Gastroesophageal sphincter (tissue), 4 donors: ENCODE data around the gene PUS10. TPM values are rescaled to one million over a fixed set of nuclear protein-coding genes. Genes with fewer than 3 reads are reported as not detected.

Experiments used
- ATAC-seq: fragments of 150-250 bp; one replicate; pipeline ENCODE4 v1.9.1; 2016; ENCODE audit warnings: mild to moderate bottlenecking, moderate library complexity
- H3K27ac ChIP-seq, 4 donors: fragments of 200-600 bp; sonication (generic) in 3 of 4; 1 replicate in 3 of 4; 2 replicates in 1 of 4; pipeline ENCODE4 v1.5.1; 2016 to 2019
- H3K27me3 ChIP-seq: fragments of 200-600 bp; sonication (generic); one replicate; pipeline ENCODE4 v1.5.1; 2019
- H3K36me3 ChIP-seq, 2 donors: fragments of 200-600 bp; sonication (generic); one replicate each; pipeline ENCODE4 v1.5.1; 2019; ENCODE audit warnings: control low read depth in 1 of 2
- H3K4me1 ChIP-seq, 3 donors: fragments of 200-600 bp; sonication (generic); 1 replicate in 2 of 3; 2 replicates in 1 of 3; pipeline ENCODE4 v1.5.1; 2016 to 2019; ENCODE audit warnings: control low read depth in 2 of 3
- H3K4me3 ChIP-seq, 2 donors: fragments of 200-600 bp; sonication (generic); one replicate each; pipeline ENCODE4 v1.5.1; 2019; ENCODE audit warnings: mild to moderate bottlenecking in 1 of 2, moderate library complexity in 1 of 2
- H3K9me3 ChIP-seq, 3 donors: fragments of 200-600 bp; sonication (generic); one replicate each; pipeline ENCODE4 v1.5.1; 2017 to 2019; ENCODE audit warnings: control low read depth in 2 of 3
- CTCF ChIP-seq, 4 experiments: fragments of 200-600 bp in 2 of 4; fragments of 450-650 bp in 2 of 4; sonication (generic) in 1 of 4; IDR thresholded peaks; one replicate each; pipeline ENCODE4 v1.5.1; 2017 to 2019; ENCODE audit warnings: antibody characterized with exemption in 4 of 4, mild to moderate bottlenecking in 2 of 4, moderate library complexity in 2 of 4
- EP300 ChIP-seq: sonication (generic); formaldehyde crosslinking; IDR thresholded peaks from one replicate; pipeline ENCODE4 v1.6.1; 2017; ENCODE audit warnings: antibody characterized with exemption, mild to moderate bottlenecking
- POLR2A ChIP-seq, 2 donors: fragments of 450-650 bp; IDR thresholded peaks; one replicate each; pipeline ENCODE4 v1.6.1; 2017; ENCODE audit warnings: antibody characterized with exemption in 2 of 2, mild to moderate bottlenecking in 2 of 2, moderate library complexity in 1 of 2
- POLR2AphosphoS5 ChIP-seq: sonication (generic); formaldehyde crosslinking; IDR thresholded peaks from one replicate; pipeline ENCODE4 v1.6.1; 2017; ENCODE audit warnings: antibody characterized with exemption
- WGBS, 2 donors: methylation state at CpG; one replicate each; pipeline ENCODE4 v1.1.5; 2018; ENCODE audit warnings: low coverage in 1 of 2; 5-methylcytosine and 5-hydroxymethylcytosine counted together
- total RNA-seq, 4 donors: library from RNA; depleted of rRNA; stranded (reverse); fragments of >200 nt; gene quantifications; one replicate each; pipeline ENCODE4 v1.1.0, GENCODE V29; 2016

Gene PUS10
- total RNA-seq, 4 donors from 2014 or later: 2.1 to 6.7 (median 4.4) TPM

DNA sequence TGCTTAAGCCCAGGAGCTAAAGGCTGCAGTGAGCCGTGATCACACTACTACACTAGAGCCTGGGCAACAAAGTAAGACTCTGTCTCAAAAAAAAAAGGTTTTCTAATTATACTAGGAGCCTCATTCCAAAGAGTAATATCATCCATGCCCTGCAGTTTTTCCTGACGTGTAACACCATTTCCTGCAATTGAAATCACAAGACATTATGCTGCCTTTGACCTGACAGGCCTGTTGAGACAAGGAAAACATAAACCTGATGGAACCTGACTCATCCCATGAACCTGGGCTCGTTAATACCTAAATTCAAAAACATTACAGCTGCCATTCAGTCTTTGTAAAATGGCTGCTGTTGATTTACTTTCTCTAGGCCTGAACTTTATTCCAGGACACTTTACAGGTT is 59.3 kb downstream of the PUS10 start:
- no peak for TF ChIP-seq CTCF (IDR thresholded peaks at IDR 0.05)
- TF ChIP-seq POLR2AphosphoS5: no peak
- TF ChIP-seq EP300: no peak
- no peak for TF ChIP-seq POLR2A (IDR thresholded peaks at IDR 0.05)
- no peak overlapping the region for H3K27ac ChIP-seq
- no peaks in the 10 kb centered on the region for H3K4me1 ChIP-seq
- peaks cover 0 to 27% of the 10 kb centered on the region in 2 donors for H3K36me3 ChIP-seq
- H3K4me3 ChIP-seq: no peak overlapping the region
- ATAC-seq: no peak
- 55 to 78% methylated on average over 2 to 3 of the region's 3 CpGs for WGBS, 2 donors
- H3K27me3 ChIP-seq: no peaks in the 10 kb centered on the region
- no peaks in the 10 kb centered on the region for H3K9me3 ChIP-seq

DNA sequence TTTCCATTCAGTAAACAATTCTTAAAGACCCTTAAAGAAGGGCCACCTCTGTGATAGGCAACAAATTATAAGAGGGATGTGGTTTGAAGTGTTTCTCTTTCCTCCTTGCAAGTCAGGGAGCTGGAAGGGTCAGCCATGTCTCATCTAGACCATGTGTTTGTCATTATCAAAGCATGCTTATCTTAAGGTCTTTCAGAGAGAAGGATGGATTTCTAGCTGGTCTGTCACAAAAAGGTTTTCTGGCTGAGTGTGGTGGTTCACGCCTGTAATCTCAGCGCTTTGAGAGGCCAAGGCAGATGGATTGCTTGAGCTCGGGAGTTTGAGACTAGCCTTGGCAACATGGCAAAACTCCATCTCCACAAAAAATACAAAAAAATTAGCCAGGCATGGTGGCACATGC is 59.7 kb downstream of the PUS10 start:
- no peak overlapping the region for H3K4me3 ChIP-seq
- no peak for ATAC-seq
- no peaks in the 10 kb centered on the region for H3K9me3 ChIP-seq
- TF ChIP-seq POLR2AphosphoS5 (no peak), POLR2A (IDR thresholded peaks at IDR 0.05) (no peak), EP300 (no peak), CTCF (IDR thresholded peaks at IDR 0.05) (no peak)
- peaks cover 0 to 31% of the 10 kb centered on the region in 2 donors for H3K36me3 ChIP-seq
- 100% methylated on average over 2 of the region's 3 CpGs; no CpG with 5 or more reads in 1 of the 2 donors for WGBS, 2 donors
- H3K27ac ChIP-seq: no peak overlapping the region
- H3K27me3 ChIP-seq: no peaks in the 10 kb centered on the region
- H3K4me1 ChIP-seq: no peaks in the 10 kb centered on the region

DNA sequence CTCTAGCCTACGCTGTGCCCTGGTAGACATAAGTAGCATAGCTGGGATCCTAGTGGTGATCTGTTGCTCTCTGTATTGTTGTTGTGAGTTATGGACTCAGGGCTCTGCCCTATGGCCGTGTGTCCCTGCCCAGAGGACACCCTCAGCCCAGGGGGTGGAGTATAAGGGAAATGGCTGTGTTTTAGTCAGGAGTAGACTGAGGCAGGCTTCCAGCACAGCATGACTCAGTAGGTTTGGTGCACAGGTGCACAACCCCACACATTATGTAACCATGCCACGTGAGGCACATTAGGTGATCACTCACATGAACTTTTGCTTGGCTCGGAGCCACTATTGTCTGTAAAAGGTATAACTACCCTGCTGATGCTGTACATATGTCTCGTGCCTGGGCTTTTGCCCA is 60.4 kb downstream of the PUS10 start:
- Histone ChIP-seq H3K36me3 (peaks cover 0 to 38% of the 10 kb centered on the region in 2 donors), H3K27me3 (no peaks in the 10 kb centered on the region), H3K27ac (no peak overlapping the region), H3K9me3 (no peaks in the 10 kb centered on the region), H3K4me3 (no peak overlapping the region), H3K4me1 (no peaks in the 10 kb centered on the region)
- TF ChIP-seq POLR2A (IDR thresholded peaks at IDR 0.05): no peak
- no peak for TF ChIP-seq EP300
- no peak for TF ChIP-seq POLR2AphosphoS5
- no peak for TF ChIP-seq CTCF (IDR thresholded peaks at IDR 0.05)
- 68 to 74% methylated on average over 3 to 5 of the region's 5 CpGs for WGBS, 2 donors
- ATAC-seq: no peak

DNA sequence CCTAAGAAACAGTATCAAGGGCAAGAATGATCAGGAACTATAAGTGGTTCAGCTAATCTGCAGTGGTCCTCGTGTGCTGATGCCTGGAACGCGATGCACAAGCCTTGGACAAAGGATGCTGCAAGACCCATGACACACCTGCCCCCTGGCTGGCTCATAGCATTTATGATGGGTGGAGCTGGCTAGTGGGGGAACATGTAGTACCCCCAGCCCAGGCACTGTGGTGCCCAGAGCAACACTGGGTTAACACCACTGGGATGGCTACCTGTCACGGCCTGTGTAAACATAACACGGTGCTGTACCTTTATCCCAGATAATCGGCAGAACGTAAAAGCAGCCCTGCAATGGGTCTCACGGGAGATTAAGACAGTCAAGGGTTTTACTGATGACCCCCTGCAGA is 60.8 kb downstream of the PUS10 start:
- Histone ChIP-seq H3K4me1 (no peaks in the 10 kb centered on the region), H3K27ac (no peak overlapping the region), H3K9me3 (no peaks in the 10 kb centered on the region), H3K36me3 (peaks cover 0 to 43% of the 10 kb centered on the region in 2 donors), H3K27me3 (no peaks in the 10 kb centered on the region), H3K4me3 (no peak overlapping the region)
- 95 to 100% methylated on average over 3 to 4 of the region's 8 CpGs for WGBS, 2 donors
- TF ChIP-seq EP300 (no peak), POLR2A (IDR thresholded peaks at IDR 0.05) (no peak), POLR2AphosphoS5 (no peak), CTCF (IDR thresholded peaks at IDR 0.05) (no peak)
- ATAC-seq: no peak

GRCh38 chr2:60954139-60954538 is 63.9 kb downstream of the PUS10 start:
- Histone ChIP-seq H3K4me1 (no peaks in the 10 kb centered on the region), H3K27me3 (no peaks in the 10 kb centered on the region), H3K9me3 (no peaks in the 10 kb centered on the region), H3K4me3 (no peak overlapping the region), H3K36me3 (peaks cover 0 to 38% of the 10 kb centered on the region in 2 donors), H3K27ac (no peak overlapping the region)
- ATAC-seq: no peak
- 69% methylated on average over 2 of the region's 2 CpGs; no CpG with 5 or more reads in 1 of the 2 donors for WGBS, 2 donors
- TF ChIP-seq POLR2A (IDR thresholded peaks at IDR 0.05): no peak
- no peak for TF ChIP-seq CTCF (IDR thresholded peaks at IDR 0.05)
- no peak for TF ChIP-seq EP300
- no peak for TF ChIP-seq POLR2AphosphoS5
